ENCODE data around the gene KIF26B.

KIF26B gene

DNA sequence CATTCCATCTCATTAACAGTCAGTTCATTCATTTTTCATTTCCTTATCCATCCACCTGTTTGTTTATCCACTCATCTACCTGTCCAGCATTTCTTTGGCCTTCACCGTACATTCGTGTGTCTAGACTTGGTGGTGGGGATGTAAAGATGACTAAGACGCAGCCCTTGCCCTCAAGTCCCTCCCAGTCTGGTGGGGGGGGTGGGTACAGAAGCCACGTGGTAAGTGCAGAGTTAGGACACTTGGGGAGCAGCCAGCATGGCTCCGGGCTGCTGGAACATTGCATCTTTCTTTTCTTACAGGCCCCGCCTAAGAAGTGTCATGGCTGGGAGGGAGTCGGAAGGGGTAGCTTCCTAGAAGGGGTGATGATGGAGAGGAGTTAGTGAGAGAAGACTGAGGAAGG, 17.2 kb downstream of the KIF26B start:
- no peak for DNase-seq (ENCODE audit: low read depth in 3 of 3)

- no peak for DNase-seq (ENCODE audit: low read depth in 3 of 3)
Measured at GRCh38 chr1:245172829-245173228, 18.0 kb downstream of the KIF26B start.

DNA sequence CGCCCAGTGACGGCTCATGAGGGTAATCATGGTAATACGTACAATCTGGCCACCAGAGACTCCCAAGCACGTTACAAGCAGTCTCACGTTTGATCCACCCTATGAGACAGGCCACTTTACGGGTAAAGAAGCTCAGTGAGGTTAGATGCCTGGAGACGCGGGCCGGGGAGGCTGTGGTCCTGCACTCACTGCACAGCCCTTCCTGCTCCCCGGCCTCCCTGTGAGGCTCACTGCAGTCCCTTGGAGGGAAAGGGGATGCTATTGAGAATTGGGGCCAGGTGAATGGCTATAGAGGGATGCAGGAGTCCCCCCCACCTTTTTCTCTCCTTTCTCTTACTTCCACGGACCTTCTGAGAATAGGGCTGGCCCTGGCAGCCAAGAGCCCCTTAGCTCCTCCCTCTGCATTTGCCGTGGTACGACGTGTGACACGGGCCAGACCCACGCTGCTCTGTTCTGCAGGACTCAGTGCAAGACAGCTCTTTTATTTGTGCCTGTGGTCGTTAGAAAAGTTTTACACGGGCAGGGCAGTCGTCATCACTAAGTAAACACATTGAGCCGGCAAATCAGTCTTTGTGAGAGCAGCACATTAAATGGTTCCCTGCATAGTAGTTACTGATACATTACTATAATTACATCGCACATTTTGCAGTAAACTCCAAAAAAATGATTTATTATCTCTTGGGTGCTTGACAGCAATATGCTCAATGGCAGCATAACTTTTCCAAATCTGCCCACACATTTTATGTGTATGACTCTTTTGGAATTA, 18.8 kb downstream of the KIF26B start:
- DNase-seq (ENCODE audit: low read depth in 3 of 3): no peak

GRCh38 chr1:245177071-245177900, 22.5 kb downstream of the KIF26B start:
- DNase-seq (ENCODE audit: low read depth in 3 of 3): no peak

DNA sequence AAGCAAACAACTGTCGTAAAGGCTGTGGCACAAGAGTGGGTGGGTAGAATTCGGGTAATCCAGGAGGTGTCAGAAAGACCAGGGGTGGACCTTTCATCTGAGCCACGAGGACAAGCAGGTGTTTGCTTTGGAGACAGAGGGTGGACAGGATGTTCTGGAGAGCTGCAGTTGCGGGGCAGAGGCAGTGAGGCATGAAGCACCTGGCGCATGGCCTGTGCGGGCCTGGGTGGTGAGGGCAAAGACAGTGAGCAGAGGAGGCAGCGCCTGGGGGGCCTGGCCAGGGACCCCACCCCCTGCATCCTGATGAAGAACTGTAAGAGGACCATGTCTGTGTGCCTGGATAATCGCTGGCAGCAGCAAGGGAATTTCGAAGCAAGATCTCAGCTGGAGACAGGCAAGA, 24.9 kb downstream of the KIF26B start:
- no peak for DNase-seq (ENCODE audit: low read depth in 3 of 3)

- no peak for DNase-seq (ENCODE audit: low read depth in 3 of 3)
Measured at GRCh38 chr1:245180496-245181157, 25.8 kb downstream of the KIF26B start.

- DNase-seq (ENCODE audit: low read depth in 3 of 3): no peak
Measured at GRCh38 chr1:245181158-245181517, 26.4 kb downstream of the KIF26B start.

DNA sequence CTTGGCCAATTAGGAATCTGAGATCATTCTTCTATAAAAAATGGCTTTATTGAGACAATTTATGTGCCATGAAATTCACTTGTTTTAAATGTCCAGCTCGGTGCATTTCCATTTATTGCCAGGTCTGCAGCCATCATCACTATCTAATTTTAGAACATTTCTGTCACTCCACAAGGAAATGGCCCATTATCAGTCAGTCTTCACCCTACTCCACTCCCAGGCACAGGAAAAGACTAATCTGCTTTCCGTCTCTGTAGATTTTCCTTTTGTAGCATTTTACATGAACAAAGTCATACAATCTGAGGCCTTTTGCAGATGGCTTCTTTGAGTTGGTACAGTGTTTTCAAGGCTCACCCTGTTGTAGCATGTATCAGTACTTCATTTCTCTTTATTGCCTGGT, 27.2 kb downstream of the KIF26B start:
- DNase-seq (ENCODE audit: low read depth in 3 of 3): no peak

GRCh38 chr1:245183429-245183828, 28.6 kb downstream of the KIF26B start:
- no peak for DNase-seq (ENCODE audit: low read depth in 3 of 3)

GRCh38 chr1:245184779-245185178, 30.0 kb downstream of the KIF26B start:
- DNase-seq (ENCODE audit: low read depth in 3 of 3): no peak

GRCh38 chr1:245188403-245188802, 33.6 kb downstream of the KIF26B start:
- DNase-seq (ENCODE audit: low read depth in 3 of 3): no peak

DNA sequence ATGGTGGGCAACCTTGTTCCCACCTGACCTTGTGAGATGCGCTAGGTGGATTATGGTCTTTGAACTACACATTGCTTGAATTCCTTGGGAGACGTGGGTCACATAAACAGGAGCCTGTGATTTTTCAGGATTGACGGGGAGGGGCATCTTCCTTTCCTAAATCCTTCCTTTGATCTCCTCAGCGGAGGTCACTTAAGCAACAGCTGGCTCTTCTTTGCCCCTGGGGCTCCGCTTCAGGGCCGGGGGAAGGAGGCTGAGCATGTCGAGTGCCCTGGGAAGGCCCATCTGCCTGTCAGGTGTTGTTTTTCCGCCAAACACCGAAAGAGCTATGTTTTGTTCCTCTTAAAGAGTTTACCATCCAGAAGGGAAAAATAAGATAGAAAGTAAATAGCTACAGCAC, 40.6 kb downstream of the KIF26B start:
- no peak for DNase-seq (ENCODE audit: low read depth in 3 of 3)

DNA sequence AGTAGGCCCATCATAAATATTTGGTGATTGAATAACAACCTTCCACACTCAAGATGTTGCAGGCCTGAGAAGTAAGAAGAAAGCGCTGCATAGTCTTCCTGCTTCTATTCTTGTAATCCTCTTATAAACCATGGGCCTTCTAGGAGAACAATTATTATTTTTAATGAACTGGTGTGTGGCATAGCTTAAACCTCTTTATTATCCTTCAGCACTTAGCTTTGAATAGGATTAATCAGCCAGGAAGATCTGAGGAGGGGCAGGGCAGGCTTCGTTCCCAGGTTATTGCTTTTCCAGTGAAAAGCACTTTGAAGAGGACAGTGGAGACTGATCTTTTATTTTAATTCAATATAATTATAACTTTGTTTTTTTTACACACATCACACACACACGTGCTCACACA, 42.3 kb downstream of the KIF26B start:
- no peak for DNase-seq (ENCODE audit: low read depth in 3 of 3)

DNA sequence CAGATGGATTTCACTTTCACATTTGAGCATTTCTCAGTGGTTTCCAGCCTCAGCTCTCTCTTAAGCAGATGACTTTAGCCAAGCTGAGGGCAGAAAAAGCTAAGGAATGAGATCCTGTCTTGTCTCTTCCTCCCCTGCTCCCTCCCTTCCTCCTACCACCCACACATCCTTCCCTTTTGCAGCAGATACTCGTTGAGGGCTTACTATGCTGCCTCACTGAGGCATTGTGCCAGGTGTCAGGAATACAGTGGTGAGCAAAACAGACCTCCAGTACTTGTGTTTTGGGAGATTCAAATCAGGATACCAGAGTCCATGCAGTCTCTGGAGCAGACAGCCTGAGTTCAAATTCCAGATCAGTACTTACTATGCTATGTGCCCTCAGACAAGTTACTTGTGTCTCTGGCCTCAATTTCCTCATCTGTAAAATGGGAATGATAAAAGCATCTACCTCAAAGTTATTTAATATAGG, 43.2 kb downstream of the KIF26B start:
- no peak for DNase-seq (ENCODE audit: low read depth in 3 of 3)

- no peak for DNase-seq (ENCODE audit: low read depth in 3 of 3)
Measured at GRCh38 chr1:245198748-245199516, 44.1 kb downstream of the KIF26B start.

DNA sequence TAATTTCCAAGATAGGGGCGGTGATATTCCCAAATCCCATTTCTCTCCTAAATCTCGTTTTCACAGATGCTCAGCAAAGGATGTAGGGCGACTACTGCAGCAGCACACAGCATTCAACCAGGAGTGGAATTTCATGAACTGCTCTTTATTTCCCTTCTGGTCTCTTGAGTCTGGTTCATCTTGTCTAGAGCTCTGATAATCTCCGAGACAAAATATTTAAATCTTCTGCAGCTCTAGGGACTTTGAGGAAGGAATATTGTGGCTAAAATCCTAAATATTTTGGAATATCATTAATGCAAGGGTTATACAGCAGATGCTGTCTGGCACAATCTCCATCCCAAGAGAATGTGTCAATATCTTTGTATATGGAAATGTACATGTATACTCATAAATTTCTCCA, 45.4 kb downstream of the KIF26B start:
- no peak for DNase-seq (ENCODE audit: low read depth in 3 of 3)

- no peak for DNase-seq (ENCODE audit: low read depth in 3 of 3)
Measured at GRCh38 chr1:245201201-245201600, 46.4 kb downstream of the KIF26B start.

DNA sequence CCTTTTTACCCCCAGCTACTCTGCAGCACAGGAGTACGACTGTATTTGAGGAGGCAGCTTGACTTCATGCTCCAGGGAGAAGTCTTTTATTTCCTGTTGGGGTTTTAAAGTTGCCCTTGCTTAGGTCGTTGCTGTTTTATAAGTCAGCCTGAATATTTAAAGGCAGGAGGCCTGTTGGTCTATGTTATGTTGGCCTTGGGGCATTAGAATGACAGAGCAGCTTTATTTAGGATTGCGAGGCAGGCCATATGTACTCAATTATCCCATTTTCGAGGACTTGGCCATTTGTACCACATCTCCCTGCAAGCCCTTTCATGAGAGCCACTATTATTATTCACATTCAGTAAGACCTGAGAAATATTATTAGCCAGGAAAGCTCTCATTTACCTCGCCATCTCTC, 47.0 kb downstream of the KIF26B start:
- DNase-seq (ENCODE audit: low read depth in 3 of 3): no peak

DNA sequence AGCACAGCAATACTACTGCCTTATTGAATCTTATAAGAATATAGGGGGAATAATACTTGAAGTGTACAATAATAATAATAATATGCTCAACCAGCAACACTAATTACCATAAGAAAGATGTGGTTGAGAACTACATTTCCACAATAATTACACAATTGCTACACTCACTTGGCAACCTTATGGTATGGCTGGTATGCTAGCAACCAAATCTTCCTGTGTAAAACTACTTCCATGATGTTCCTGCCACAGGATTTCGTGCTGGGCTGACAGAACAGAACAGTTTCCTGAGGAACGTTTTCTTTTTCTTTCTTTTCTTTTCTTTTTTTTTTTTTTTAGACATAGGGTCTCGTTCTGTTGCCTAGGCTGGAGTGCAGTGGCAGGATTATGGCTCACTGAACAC, 50.6 kb downstream of the KIF26B start:
- DNase-seq (ENCODE audit: low read depth in 3 of 3): no peak

DNA sequence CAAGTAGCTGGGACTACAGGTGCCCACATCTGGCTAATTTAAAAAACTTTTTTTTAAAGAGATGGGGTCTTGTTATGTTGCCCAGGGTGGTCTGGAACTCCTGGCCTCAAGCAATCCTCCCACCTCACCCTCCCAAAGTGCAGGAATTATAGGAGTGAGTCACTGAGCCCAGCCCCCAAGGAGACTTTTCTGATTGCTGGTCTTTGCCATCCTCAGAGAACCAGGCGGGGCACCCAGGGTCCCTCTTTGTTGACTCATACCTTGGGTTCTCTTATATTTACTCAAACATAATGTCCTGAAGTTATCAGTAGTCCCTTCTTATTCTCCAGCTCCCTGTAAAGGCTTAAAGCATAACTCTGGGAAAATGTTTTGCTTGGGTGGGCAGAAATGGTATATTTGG, 51.1 kb downstream of the KIF26B start:
- DNase-seq (ENCODE audit: low read depth in 3 of 3): no peak

- no peak for DNase-seq (ENCODE audit: low read depth in 3 of 3)
Measured at GRCh38 chr1:245207056-245207638, 52.4 kb downstream of the KIF26B start.

GRCh38 chr1:245207801-245208200, 53.0 kb downstream of the KIF26B start:
- no peak for DNase-seq (ENCODE audit: low read depth in 3 of 3)

All from stimulated activated CD4-positive, alpha-beta T cell treated with anti-CD3 and anti-CD28 coated beads, TNF-alpha, amount 100 ng/mL, for 48 hours (primary cell).